Liver (tissue), 3 donors: Measurements from ENCODE around the gene CTU2.

ENCODE experiments used
- FOXA2 ChIP-seq: IDR thresholded peaks from 2 replicates; pipeline ENCODE4 v1.6.1; 2016; ENCODE audit warnings: antibody characterized with exemption
- NR2F2 ChIP-seq: IDR thresholded peaks from 2 replicates; pipeline ENCODE4 v1.6.1; 2016; ENCODE audit warnings: antibody characterized with exemption
- RAD21 ChIP-seq, 2 donors: IDR thresholded peaks; 2 replicates each; pipeline ENCODE4 v1.6.1; 2016; ENCODE audit warnings: antibody characterized with exemption in 2 of 2, mild to moderate bottlenecking in 2 of 2
- SP1 ChIP-seq: IDR thresholded peaks from 2 replicates; pipeline ENCODE4 v1.6.1; 2018; ENCODE audit warnings: antibody characterized with exemption, mild to moderate bottlenecking
- TAF1 ChIP-seq: conservative IDR thresholded peaks from 2 replicates; pipeline ENCODE4 v1.6.1; 2016; ENCODE audit warnings: antibody characterized with exemption, mild to moderate bottlenecking
- TF ChIP-seq, protein P1 (sequence below): fragments of 150-350 bp; IDR thresholded peaks from 2 replicates; pipeline ENCODE4 v1.5.1; 2017; ENCODE audit warnings: improper control_type of control experiment, low read depth, low read length; ENCODE audit not compliant: missing input control
- TF ChIP-seq, protein P2 (sequence below): IDR thresholded peaks from 2 replicates; pipeline ENCODE4 v1.6.1; 2016; ENCODE audit warnings: antibody characterized with exemption, mild to moderate bottlenecking
- TF ChIP-seq, protein P3 (sequence below): IDR thresholded peaks from 2 replicates; pipeline ENCODE4 v1.6.1; 2016; ENCODE audit warnings: antibody characterized with exemption
- TF ChIP-seq, protein P4 (sequence below): IDR thresholded peaks from 2 replicates; pipeline ENCODE4 v1.6.1; 2016; ENCODE audit warnings: antibody characterized with exemption
- donor health status: healthy.
- donor health status: healthy.

DNA sequence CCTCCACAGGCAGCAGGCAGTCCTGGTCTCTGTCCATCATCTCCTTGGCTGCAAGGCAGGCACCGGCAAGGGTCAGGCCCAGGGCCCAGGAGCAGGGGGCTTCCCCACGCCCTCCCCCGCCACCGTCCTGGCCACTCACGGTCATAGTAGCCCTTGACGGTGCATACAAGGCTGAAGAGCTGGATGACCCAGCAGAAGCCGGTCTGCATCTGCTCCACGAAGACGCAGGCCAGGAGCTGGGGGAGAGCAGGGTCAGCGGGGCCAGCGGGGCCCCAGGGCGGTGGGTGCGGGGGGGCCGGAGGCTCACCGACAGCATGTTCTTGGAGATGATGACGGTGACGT is 20.1 kb downstream of the CTU2 start:
- TF ChIP-seq, protein P1, sequence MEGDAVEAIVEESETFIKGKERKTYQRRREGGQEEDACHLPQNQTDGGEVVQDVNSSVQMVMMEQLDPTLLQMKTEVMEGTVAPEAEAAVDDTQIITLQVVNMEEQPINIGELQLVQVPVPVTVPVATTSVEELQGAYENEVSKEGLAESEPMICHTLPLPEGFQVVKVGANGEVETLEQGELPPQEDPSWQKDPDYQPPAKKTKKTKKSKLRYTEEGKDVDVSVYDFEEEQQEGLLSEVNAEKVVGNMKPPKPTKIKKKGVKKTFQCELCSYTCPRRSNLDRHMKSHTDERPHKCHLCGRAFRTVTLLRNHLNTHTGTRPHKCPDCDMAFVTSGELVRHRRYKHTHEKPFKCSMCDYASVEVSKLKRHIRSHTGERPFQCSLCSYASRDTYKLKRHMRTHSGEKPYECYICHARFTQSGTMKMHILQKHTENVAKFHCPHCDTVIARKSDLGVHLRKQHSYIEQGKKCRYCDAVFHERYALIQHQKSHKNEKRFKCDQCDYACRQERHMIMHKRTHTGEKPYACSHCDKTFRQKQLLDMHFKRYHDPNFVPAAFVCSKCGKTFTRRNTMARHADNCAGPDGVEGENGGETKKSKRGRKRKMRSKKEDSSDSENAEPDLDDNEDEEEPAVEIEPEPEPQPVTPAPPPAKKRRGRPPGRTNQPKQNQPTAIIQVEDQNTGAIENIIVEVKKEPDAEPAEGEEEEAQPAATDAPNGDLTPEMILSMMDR: no peak
- TF ChIP-seq FOXA2: no peak
- no peak for TF ChIP-seq RAD21 (IDR thresholded peaks at IDR 0.05)
- TF ChIP-seq, protein P2, sequence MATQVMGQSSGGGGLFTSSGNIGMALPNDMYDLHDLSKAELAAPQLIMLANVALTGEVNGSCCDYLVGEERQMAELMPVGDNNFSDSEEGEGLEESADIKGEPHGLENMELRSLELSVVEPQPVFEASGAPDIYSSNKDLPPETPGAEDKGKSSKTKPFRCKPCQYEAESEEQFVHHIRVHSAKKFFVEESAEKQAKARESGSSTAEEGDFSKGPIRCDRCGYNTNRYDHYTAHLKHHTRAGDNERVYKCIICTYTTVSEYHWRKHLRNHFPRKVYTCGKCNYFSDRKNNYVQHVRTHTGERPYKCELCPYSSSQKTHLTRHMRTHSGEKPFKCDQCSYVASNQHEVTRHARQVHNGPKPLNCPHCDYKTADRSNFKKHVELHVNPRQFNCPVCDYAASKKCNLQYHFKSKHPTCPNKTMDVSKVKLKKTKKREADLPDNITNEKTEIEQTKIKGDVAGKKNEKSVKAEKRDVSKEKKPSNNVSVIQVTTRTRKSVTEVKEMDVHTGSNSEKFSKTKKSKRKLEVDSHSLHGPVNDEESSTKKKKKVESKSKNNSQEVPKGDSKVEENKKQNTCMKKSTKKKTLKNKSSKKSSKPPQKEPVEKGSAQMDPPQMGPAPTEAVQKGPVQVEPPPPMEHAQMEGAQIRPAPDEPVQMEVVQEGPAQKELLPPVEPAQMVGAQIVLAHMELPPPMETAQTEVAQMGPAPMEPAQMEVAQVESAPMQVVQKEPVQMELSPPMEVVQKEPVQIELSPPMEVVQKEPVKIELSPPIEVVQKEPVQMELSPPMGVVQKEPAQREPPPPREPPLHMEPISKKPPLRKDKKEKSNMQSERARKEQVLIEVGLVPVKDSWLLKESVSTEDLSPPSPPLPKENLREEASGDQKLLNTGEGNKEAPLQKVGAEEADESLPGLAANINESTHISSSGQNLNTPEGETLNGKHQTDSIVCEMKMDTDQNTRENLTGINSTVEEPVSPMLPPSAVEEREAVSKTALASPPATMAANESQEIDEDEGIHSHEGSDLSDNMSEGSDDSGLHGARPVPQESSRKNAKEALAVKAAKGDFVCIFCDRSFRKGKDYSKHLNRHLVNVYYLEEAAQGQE: no peak
- TF ChIP-seq SP1: no peak
- TF ChIP-seq NR2F2: no peak
- no peak for TF ChIP-seq TAF1
- TF ChIP-seq, protein P3, sequence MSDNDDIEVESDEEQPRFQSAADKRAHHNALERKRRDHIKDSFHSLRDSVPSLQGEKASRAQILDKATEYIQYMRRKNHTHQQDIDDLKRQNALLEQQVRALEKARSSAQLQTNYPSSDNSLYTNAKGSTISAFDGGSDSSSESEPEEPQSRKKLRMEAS: no peak
- TF ChIP-seq, protein P4, sequence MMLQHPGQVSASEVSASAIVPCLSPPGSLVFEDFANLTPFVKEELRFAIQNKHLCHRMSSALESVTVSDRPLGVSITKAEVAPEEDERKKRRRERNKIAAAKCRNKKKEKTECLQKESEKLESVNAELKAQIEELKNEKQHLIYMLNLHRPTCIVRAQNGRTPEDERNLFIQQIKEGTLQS: no peak
